HCT116 (cell line): ENCODE measurements around the gene TOMM40.
"Not testable (repeated sequence)": the region's sequence is repeated elsewhere in the genome, so short reads cannot be mapped to it uniquely, and the experiment has no call there.

Source experiments
- EZH2 ChIP-seq: fragments of 200-600 bp; sonication (generic); IDR thresholded peaks from 2 replicates; pipeline ENCODE4 v1.6.1; 2017; ENCODE audit warnings: antibody characterized with exemption, mixed run types
- EZH2phosphoT487 ChIP-seq: fragments of 200-600 bp; IDR thresholded peaks from 2 replicates; pipeline ENCODE4 v1.6.1; 2018; ENCODE audit warnings: antibody characterized with exemption, borderline replicate concordance
- JUND ChIP-seq: IDR thresholded peaks from 2 replicates; pipeline ENCODE4 v1.6.1; 2012
- POLR2A ChIP-seq: IDR thresholded peaks from 2 replicates; pipeline ENCODE4 v1.7.0; 2011; ENCODE audit warnings: borderline replicate concordance; ENCODE audit not compliant: insufficient read depth, insufficient read length; ENCODE audit errors: extremely low read depth
- POLR2AphosphoS5 ChIP-seq: IDR thresholded peaks from 2 replicates; pipeline ENCODE4 v1.6.1; 2011; ENCODE audit warnings: mild to moderate bottlenecking, low read depth, low read length, moderate library complexity
- REST ChIP-seq: IDR thresholded peaks from 2 replicates; pipeline ENCODE4 v1.6.1; 2012; ENCODE audit warnings: low read depth
- SP1 ChIP-seq: IDR thresholded peaks from 2 replicates; pipeline ENCODE4 v1.6.1; 2012; ENCODE audit warnings: low read depth
- TCF7L2 ChIP-seq: IDR thresholded peaks from 2 replicates; pipeline ENCODE4 v1.7.0; 2011; ENCODE audit warnings: borderline replicate concordance, inconsistent platforms; ENCODE audit not compliant: insufficient read depth, insufficient read length; ENCODE audit errors: extremely low read depth
- YY1 ChIP-seq: IDR thresholded peaks from 2 replicates; pipeline ENCODE4 v1.6.1; 2011; ENCODE audit warnings: low read length, low read depth, moderate library complexity, mild to moderate bottlenecking; ENCODE audit not compliant: insufficient replicate concordance; ENCODE audit errors: extremely low read depth
- ZFX ChIP-seq: fragments of 450-650 bp; IDR thresholded peaks from 2 replicates; pipeline ENCODE4 v1.6.1; 2017
- TF ChIP-seq, protein P1 (sequence below), 3 experiments: fragments of 200-600 bp in 1 of 3; sonication (generic) in 1 of 3; IDR thresholded peaks in 2 of 3; conservative IDR thresholded peaks in 1 of 3; 2 replicates each; pipeline ENCODE4 v1.5.1; 2012 to 2017; ENCODE audit warnings: low read depth in 2 of 3, low read length in 2 of 3, antibody characterized with exemption in 1 of 3, borderline replicate concordance in 1 of 3, control low read depth in 1 of 3, mild to moderate bottlenecking in 1 of 3, mixed read lengths in 1 of 3, mixed run types in 1 of 3, moderate library complexity in 1 of 3; ENCODE audit not compliant: insufficient read depth in 1 of 3

DNA sequence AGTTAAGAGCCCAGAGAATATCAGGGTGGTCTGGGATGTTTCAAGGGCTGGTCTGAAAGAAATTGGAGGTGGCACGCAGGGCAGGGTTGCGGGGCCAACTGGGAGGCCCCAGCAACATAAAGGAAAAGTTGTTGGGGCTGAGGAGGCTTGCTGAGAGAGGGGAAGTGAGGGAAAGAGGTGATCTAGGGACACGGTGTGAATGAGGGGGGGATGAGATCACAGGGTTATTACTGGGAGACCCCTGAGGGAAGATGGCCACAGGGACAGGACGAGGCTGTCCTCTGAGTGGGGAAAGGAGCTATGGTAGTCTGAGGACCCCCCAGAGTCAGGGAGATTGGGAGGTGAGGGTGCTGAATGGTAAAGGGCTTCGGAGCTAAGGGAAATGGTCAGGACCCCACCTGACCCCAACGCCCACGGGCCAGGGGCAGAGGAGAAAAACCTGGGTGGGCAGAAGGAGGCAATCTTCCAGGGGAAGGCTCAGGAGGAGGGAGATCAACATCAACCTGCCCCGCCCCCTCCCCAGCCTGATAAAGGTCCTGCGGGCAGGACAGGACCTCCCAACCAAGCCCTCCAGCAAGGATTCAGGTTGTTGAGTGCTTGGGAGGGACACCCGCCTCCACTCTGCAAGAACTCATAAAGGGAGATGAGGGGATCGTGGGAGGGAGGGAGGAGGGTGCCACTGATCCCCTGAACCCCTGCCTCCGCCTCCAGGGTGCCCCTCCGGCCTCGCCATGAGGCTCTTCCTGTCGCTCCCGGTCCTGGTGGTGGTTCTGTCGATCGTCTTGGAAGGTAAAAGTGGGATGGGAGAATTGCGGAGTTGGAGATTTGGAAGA, 35.4 kb downstream of the TOMM40 start:
- not testable (repeated sequence) for TF ChIP-seq EZH2, POLR2A, YY1, TCF7L2, REST, SP1, POLR2AphosphoS5, ZFX, EZH2phosphoT487, JUND
- TF ChIP-seq, protein P1, sequence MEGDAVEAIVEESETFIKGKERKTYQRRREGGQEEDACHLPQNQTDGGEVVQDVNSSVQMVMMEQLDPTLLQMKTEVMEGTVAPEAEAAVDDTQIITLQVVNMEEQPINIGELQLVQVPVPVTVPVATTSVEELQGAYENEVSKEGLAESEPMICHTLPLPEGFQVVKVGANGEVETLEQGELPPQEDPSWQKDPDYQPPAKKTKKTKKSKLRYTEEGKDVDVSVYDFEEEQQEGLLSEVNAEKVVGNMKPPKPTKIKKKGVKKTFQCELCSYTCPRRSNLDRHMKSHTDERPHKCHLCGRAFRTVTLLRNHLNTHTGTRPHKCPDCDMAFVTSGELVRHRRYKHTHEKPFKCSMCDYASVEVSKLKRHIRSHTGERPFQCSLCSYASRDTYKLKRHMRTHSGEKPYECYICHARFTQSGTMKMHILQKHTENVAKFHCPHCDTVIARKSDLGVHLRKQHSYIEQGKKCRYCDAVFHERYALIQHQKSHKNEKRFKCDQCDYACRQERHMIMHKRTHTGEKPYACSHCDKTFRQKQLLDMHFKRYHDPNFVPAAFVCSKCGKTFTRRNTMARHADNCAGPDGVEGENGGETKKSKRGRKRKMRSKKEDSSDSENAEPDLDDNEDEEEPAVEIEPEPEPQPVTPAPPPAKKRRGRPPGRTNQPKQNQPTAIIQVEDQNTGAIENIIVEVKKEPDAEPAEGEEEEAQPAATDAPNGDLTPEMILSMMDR (IDR thresholded peaks at IDR 0.05 in 2 of 3, conservative IDR thresholded peaks at IDR 0.05 in 1 of 3; ENCODE audit: borderline replicate concordance in 1 of 3, insufficient read depth in 1 of 3, low read depth in 2 of 3, low read length in 2 of 3): not testable (repeated sequence)
